GM12878 (cell line): ENCODE data around the gene CCL4. TPM values are rescaled to one million over a fixed set of nuclear protein-coding genes. Genes with fewer than 3 reads are reported as not detected.

Experiments
- CREM ChIP-seq: IDR thresholded peaks from 2 replicates; pipeline ENCODE4 v1.6.1; 2014; ENCODE audit warnings: antibody characterized with exemption, low read depth
- EZH2 ChIP-seq: IDR thresholded peaks from 2 replicates; pipeline ENCODE4 v1.6.1; 2012; ENCODE audit warnings: low read depth, mild to moderate bottlenecking, control low read depth, inconsistent platforms, low read length, borderline replicate concordance; ENCODE audit not compliant: control insufficient read depth
- FOXK2 ChIP-seq: fragments of 450-650 bp; IDR thresholded peaks from 2 replicates; pipeline ENCODE4 v1.6.1; 2017; ENCODE audit warnings: mild to moderate bottlenecking, moderate library complexity
- KDM1A ChIP-seq: fragments of 200-600 bp; sonication (generic); IDR thresholded peaks from 2 replicates; pipeline ENCODE4 v1.6.1; 2016; ENCODE audit warnings: borderline replicate concordance
- MXI1 ChIP-seq: fragments of 150-350 bp; IDR thresholded peaks from 2 replicates; pipeline ENCODE4 v1.6.1; 2011; ENCODE audit warnings: low read depth, mild to moderate bottlenecking, inconsistent platforms, low read length, improper control_type of control experiment
- NBN ChIP-seq: fragments of 450-650 bp; IDR thresholded peaks from 2 replicates; pipeline ENCODE4 v1.6.1; 2016
- NFXL1 ChIP-seq: fragments of 450-650 bp; IDR thresholded peaks from 2 replicates; pipeline ENCODE4 v1.6.1; 2017; ENCODE audit warnings: antibody characterized with exemption, mild to moderate bottlenecking, borderline replicate concordance
- RFX5 ChIP-seq: IDR thresholded peaks from 2 replicates; pipeline ENCODE4 v1.6.1; 2011; ENCODE audit warnings: low read depth, low read length, improper control_type of control experiment
- SMAD1 ChIP-seq: fragments of 450-650 bp; IDR thresholded peaks from 2 replicates; pipeline ENCODE4 v1.6.1; 2018; ENCODE audit warnings: mild to moderate bottlenecking, low read depth; ENCODE audit not compliant: partially characterized antibody
- SREBF1 ChIP-seq: IDR thresholded peaks from 2 replicates; pipeline ENCODE4 v1.6.1; 2012; ENCODE audit warnings: mild to moderate bottlenecking, low read length
- SUPT20H ChIP-seq: IDR thresholded peaks from 2 replicates; pipeline ENCODE4 v1.6.1; 2011; ENCODE audit warnings: low read depth, mild to moderate bottlenecking, low read length, moderate library complexity, borderline replicate concordance; ENCODE audit not compliant: control insufficient read depth
- polyA plus RNA-seq, 11 experiments: library from polyadenylated mRNA; depleted of rRNA in 4 of 11; unstranded in 6 of 11; stranded (reverse) in 5 of 11; fragments of >200 nt; fragmentation: Nextera tagmentation in 4 of 11; fragmentation: Illumina TruSeq in 1 of 11; extraction: Ambion mirVana in 4 of 11; extraction: Trizol in 1 of 11; gene quantifications; 1 replicate in 1 of 11; 2 replicates in 10 of 11; pipeline versions ENCODE4 v1.2.1 to v1.2.3, GENCODE V29; 2011 to 2016; ENCODE audit warnings: inconsistent platforms in 2 of 11, missing spikeins in 2 of 11, low read depth in 1 of 11
- total RNA-seq, 4 experiments: library from RNA; depleted of rRNA in 3 of 4; stranded (reverse); fragments of >200 nt in 3 of 4; fragmentation: Illumina TruSeq in 1 of 4; extraction: Trizol in 1 of 4; gene quantifications; 2 replicates each; pipeline versions ENCODE4 v1.2.1 to v1.2.3, GENCODE V29; 2013 to 2021
- TF ChIP-seq, protein P1 (sequence below): fragments of 450-650 bp; IDR thresholded peaks from 2 replicates; pipeline ENCODE4 v1.6.1; 2017; ENCODE audit warnings: antibody characterized with exemption, mild to moderate bottlenecking, moderate library complexity
- TF ChIP-seq, protein P2 (sequence below): IDR thresholded peaks from 2 replicates; pipeline ENCODE4 v1.6.1; 2011; ENCODE audit warnings: low read depth, mild to moderate bottlenecking, low read length, moderate library complexity, borderline replicate concordance; ENCODE audit errors: extremely low read depth
- TF ChIP-seq, protein P3 (sequence below): fragments of 450-650 bp; IDR thresholded peaks from 2 replicates; pipeline ENCODE4 v1.6.1; 2016; ENCODE audit warnings: mild to moderate bottlenecking
- TF ChIP-seq, protein P4 (sequence below): IDR thresholded peaks from 2 replicates; pipeline ENCODE4 v1.6.1; 2011; ENCODE audit warnings: mild to moderate bottlenecking, low read depth, low read length, moderate library complexity; ENCODE audit not compliant: insufficient replicate concordance
- TF ChIP-seq, protein P5 (sequence below): fragments of 450-650 bp; IDR thresholded peaks from 2 replicates; pipeline ENCODE4 v1.6.1; 2017; ENCODE audit warnings: mild to moderate bottlenecking, moderate library complexity
- TF ChIP-seq, protein P6 (sequence below): fragments of 450-650 bp; IDR thresholded peaks from 2 replicates; pipeline ENCODE4 v1.6.1; 2014; ENCODE audit warnings: mild to moderate bottlenecking

CCL4 gene
- total and polyA plus RNA-seq, 10 of the 15 experiments (the other 5 are each of a cell fraction or from before 2014, with no cell fraction given): 18.7 to 741 (median 79.4) TPM

DNA sequence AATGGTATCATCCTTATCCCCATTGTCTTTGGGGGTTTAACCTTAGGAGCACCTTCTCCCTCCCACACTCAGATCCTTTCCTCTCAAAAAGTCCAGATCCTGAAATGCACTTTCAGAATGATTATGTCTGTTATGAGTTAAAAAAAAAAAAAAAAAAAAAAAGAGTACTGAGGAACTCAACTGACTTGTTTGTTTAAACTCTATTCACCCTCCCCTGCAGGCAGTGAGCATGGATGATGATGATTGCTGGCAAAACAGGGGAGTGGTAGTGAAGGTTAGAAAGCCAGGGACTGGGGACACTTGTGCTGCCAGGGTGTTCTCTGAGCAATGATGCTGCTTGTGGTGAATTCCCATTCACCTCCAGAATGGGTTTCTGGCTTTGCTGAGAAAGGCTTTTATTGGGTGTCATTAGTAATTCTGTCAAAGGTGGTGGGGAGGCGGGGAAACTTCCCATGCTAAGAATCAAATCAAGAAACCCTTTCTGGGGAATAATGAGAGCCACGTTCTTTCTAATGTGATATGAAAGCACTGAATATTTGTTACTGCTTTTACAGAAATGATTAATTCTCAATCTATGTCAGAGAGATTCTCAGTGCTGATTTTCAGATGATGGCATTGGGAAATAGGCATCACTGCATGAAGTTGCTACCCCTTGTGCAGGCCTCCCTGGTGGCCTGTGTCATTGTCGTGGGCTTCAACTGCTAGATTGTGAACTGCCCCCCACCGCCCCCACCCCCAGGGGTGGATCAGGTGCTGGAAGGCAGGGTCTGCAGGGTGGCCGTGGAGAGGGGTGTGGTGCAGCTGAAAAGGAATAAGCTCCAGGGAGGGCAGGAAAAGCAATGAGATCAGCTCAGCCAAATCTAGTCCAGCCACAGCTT, 14.1 kb downstream of the CCL4 start (continued):
- TF ChIP-seq, protein P1, sequence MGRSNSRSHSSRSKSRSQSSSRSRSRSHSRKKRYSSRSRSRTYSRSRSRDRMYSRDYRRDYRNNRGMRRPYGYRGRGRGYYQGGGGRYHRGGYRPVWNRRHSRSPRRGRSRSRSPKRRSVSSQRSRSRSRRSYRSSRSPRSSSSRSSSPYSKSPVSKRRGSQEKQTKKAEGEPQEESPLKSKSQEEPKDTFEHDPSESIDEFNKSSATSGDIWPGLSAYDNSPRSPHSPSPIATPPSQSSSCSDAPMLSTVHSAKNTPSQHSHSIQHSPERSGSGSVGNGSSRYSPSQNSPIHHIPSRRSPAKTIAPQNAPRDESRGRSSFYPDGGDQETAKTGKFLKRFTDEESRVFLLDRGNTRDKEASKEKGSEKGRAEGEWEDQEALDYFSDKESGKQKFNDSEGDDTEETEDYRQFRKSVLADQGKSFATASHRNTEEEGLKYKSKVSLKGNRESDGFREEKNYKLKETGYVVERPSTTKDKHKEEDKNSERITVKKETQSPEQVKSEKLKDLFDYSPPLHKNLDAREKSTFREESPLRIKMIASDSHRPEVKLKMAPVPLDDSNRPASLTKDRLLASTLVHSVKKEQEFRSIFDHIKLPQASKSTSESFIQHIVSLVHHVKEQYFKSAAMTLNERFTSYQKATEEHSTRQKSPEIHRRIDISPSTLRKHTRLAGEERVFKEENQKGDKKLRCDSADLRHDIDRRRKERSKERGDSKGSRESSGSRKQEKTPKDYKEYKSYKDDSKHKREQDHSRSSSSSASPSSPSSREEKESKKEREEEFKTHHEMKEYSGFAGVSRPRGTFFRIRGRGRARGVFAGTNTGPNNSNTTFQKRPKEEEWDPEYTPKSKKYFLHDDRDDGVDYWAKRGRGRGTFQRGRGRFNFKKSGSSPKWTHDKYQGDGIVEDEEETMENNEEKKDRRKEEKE: no peak
- no peak for TF ChIP-seq NBN
- TF ChIP-seq, protein P2, sequence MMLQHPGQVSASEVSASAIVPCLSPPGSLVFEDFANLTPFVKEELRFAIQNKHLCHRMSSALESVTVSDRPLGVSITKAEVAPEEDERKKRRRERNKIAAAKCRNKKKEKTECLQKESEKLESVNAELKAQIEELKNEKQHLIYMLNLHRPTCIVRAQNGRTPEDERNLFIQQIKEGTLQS: no peak
- TF ChIP-seq, protein P3, sequence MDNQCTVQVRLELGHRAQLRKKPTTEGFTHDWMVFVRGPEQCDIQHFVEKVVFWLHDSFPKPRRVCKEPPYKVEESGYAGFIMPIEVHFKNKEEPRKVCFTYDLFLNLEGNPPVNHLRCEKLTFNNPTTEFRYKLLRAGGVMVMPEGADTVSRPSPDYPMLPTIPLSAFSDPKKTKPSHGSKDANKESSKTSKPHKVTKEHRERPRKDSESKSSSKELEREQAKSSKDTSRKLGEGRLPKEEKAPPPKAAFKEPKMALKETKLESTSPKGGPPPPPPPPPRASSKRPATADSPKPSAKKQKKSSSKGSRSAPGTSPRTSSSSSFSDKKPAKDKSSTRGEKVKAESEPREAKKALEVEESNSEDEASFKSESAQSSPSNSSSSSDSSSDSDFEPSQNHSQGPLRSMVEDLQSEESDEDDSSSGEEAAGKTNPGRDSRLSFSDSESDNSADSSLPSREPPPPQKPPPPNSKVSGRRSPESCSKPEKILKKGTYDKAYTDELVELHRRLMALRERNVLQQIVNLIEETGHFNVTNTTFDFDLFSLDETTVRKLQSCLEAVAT: no peak
- no peak for TF ChIP-seq KDM1A
- TF ChIP-seq NFXL1: no peak
- no peak; the same call in 1 of the 2 replicates for TF ChIP-seq MXI1
- TF ChIP-seq, protein P4, sequence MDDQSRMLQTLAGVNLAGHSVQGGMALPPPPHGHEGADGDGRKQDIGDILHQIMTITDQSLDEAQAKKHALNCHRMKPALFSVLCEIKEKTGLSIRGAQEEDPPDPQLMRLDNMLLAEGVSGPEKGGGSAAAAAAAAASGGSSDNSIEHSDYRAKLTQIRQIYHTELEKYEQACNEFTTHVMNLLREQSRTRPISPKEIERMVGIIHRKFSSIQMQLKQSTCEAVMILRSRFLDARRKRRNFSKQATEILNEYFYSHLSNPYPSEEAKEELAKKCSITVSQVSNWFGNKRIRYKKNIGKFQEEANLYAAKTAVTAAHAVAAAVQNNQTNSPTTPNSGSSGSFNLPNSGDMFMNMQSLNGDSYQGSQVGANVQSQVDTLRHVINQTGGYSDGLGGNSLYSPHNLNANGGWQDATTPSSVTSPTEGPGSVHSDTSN: no peak
- TF ChIP-seq, protein P5, sequence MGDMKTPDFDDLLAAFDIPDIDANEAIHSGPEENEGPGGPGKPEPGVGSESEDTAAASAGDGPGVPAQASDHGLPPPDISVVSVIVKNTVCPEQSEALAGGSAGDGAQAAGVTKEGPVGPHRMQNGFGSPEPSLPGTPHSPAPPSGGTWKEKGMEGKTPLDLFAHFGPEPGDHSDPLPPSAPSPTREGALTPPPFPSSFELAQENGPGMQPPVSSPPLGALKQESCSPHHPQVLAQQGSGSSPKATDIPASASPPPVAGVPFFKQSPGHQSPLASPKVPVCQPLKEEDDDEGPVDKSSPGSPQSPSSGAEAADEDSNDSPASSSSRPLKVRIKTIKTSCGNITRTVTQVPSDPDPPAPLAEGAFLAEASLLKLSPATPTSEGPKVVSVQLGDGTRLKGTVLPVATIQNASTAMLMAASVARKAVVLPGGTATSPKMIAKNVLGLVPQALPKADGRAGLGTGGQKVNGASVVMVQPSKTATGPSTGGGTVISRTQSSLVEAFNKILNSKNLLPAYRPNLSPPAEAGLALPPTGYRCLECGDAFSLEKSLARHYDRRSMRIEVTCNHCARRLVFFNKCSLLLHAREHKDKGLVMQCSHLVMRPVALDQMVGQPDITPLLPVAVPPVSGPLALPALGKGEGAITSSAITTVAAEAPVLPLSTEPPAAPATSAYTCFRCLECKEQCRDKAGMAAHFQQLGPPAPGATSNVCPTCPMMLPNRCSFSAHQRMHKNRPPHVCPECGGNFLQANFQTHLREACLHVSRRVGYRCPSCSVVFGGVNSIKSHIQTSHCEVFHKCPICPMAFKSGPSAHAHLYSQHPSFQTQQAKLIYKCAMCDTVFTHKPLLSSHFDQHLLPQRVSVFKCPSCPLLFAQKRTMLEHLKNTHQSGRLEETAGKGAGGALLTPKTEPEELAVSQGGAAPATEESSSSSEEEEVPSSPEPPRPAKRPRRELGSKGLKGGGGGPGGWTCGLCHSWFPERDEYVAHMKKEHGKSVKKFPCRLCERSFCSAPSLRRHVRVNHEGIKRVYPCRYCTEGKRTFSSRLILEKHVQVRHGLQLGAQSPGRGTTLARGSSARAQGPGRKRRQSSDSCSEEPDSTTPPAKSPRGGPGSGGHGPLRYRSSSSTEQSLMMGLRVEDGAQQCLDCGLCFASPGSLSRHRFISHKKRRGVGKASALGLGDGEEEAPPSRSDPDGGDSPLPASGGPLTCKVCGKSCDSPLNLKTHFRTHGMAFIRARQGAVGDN: no peak
- peak; percentile 26 for TF ChIP-seq SMAD1
- no peak for TF ChIP-seq SREBF1
- 0 out of 2 replicates have a peak, but pooled peaks have one; percentile 15 for TF ChIP-seq CREM
- TF ChIP-seq FOXK2: no peak
- TF ChIP-seq, protein P6, sequence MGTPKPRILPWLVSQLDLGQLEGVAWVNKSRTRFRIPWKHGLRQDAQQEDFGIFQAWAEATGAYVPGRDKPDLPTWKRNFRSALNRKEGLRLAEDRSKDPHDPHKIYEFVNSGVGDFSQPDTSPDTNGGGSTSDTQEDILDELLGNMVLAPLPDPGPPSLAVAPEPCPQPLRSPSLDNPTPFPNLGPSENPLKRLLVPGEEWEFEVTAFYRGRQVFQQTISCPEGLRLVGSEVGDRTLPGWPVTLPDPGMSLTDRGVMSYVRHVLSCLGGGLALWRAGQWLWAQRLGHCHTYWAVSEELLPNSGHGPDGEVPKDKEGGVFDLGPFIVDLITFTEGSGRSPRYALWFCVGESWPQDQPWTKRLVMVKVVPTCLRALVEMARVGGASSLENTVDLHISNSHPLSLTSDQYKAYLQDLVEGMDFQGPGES: no peak
- TF ChIP-seq EZH2: no peak
- no peak for TF ChIP-seq RFX5
- TF ChIP-seq SUPT20H: no peak
